GM12878 (cell line): ENCODE data around the gene PRR3. TPM values are rescaled to one million over a fixed set of nuclear protein-coding genes. Genes with fewer than 3 reads are reported as not detected.

Experiments
- CTCF ChIP-seq, 3 experiments: IDR thresholded peaks in 2 of 3; conservative IDR thresholded peaks in 1 of 3; 2 replicates each; pipeline ENCODE4 v1.5.1; 2011; ENCODE audit warnings: low read depth in 3 of 3, low read length in 3 of 3, mild to moderate bottlenecking in 3 of 3, control low read depth in 2 of 3, moderate library complexity in 2 of 3, inconsistent platforms in 1 of 3, mixed read lengths in 1 of 3; ENCODE audit not compliant: control insufficient read depth in 2 of 3, insufficient read depth in 1 of 3; ENCODE audit errors: extremely low read depth in 1 of 3
- HDAC2 ChIP-seq: fragments of 200-600 bp; sonication (generic); IDR thresholded peaks from 2 replicates; pipeline ENCODE4 v1.6.1; 2017
- HDAC6 ChIP-seq: fragments of 200-600 bp; sonication (generic); IDR thresholded peaks from one replicate; pipeline ENCODE4 v1.8.0; 2017; ENCODE audit warnings: antibody characterized with exemption; ENCODE audit not compliant: unreplicated experiment
- KLF5 ChIP-seq: fragments of 450-650 bp; IDR thresholded peaks from 2 replicates; pipeline ENCODE4 v1.6.1; 2014; ENCODE audit warnings: mild to moderate bottlenecking; ENCODE audit not compliant: partially characterized antibody
- MXI1 ChIP-seq: fragments of 150-350 bp; IDR thresholded peaks from 2 replicates; pipeline ENCODE4 v1.6.1; 2011; ENCODE audit warnings: low read depth, mild to moderate bottlenecking, inconsistent platforms, low read length, improper control_type of control experiment
- MYB ChIP-seq: fragments of 150-350 bp; IDR thresholded peaks from 2 replicates; pipeline ENCODE4 v1.6.1; 2014; ENCODE audit warnings: mild to moderate bottlenecking, low read depth, low read length, borderline replicate concordance
- NFIC ChIP-seq: IDR thresholded peaks from 2 replicates; pipeline ENCODE4 v1.6.1; 2012; ENCODE audit warnings: low read depth, mild to moderate bottlenecking, inconsistent platforms, low read length, moderate library complexity
- POLR2A ChIP-seq: IDR thresholded peaks from 2 replicates; pipeline ENCODE4 v1.6.1; 2011; ENCODE audit warnings: low read depth, mild to moderate bottlenecking, low read length
- POU2F2 ChIP-seq: IDR thresholded peaks from 3 replicates; pipeline ENCODE4 v1.6.1; 2011; ENCODE audit warnings: low read depth, mild to moderate bottlenecking, low read length, borderline replicate concordance
- SIN3A ChIP-seq: IDR thresholded peaks from 2 replicates; pipeline ENCODE4 v1.6.1; 2012; ENCODE audit warnings: low read depth, low read length, improper control_type of control experiment
- USF2 ChIP-seq: IDR thresholded peaks from 2 replicates; pipeline ENCODE4 v1.6.1; 2011; ENCODE audit warnings: low read depth, low read length, improper control_type of control experiment, borderline replicate concordance
- ZBTB11 ChIP-seq: fragments of 450-650 bp; formaldehyde crosslinking; IDR thresholded peaks from 2 replicates; pipeline ENCODE4 v1.5.0; 2022; ENCODE audit warnings: mild to moderate bottlenecking, missing genetic modification characterization
- ZNF592 ChIP-seq: fragments of 450-650 bp; IDR thresholded peaks from 2 replicates; pipeline ENCODE4 v1.6.1; 2017; ENCODE audit warnings: mild to moderate bottlenecking, moderate library complexity
- ZNF687 ChIP-seq: fragments of 450-650 bp; IDR thresholded peaks from 2 replicates; pipeline ENCODE4 v1.6.1; 2017; ENCODE audit warnings: mild to moderate bottlenecking, moderate library complexity
- polyA plus RNA-seq, 11 experiments: library from polyadenylated mRNA; depleted of rRNA in 4 of 11; unstranded in 6 of 11; stranded (reverse) in 5 of 11; fragments of >200 nt; fragmentation: Nextera tagmentation in 4 of 11; fragmentation: Illumina TruSeq in 1 of 11; extraction: Ambion mirVana in 4 of 11; extraction: Trizol in 1 of 11; gene quantifications; 1 replicate in 1 of 11; 2 replicates in 10 of 11; pipeline versions ENCODE4 v1.2.1 to v1.2.3, GENCODE V29; 2011 to 2016; ENCODE audit warnings: inconsistent platforms in 2 of 11, missing spikeins in 2 of 11, low read depth in 1 of 11
- total RNA-seq, 4 experiments: library from RNA; depleted of rRNA in 3 of 4; stranded (reverse); fragments of >200 nt in 3 of 4; fragmentation: Illumina TruSeq in 1 of 4; extraction: Trizol in 1 of 4; gene quantifications; 2 replicates each; pipeline versions ENCODE4 v1.2.1 to v1.2.3, GENCODE V29; 2013 to 2021

Gene PRR3
- total and polyA plus RNA-seq, 10 of the 15 experiments (the other 5 are each of a cell fraction or from before 2014, with no cell fraction given), result 14.0 to 38.2 (median 20.5) TPM

GRCh38 chr6:30556906-30557682 is at the start of gene PRR3 (continued):
- TF ChIP-seq ZBTB11 (CRISPR knock-in tag) (peak; percentile 75), MXI1 (no peak; the same call in 1 of the 2 replicates), CTCF (IDR thresholded peaks at IDR 0.05 in 2 of 3, conservative IDR thresholded peaks at IDR 0.05 in 1 of 3; ENCODE audit: control insufficient read depth in 2 of 3, extremely low read depth in 1 of 3, insufficient read depth in 1 of 3, low read depth in 3 of 3, low read length in 3 of 3) (no peak), ZNF592 (no peak; the same call in 1 of the 2 replicates), HDAC6 (no peak), POU2F2 (no peak), MYB (no peak), NFIC (no peak), ZNF687 (peak; percentile 91), HDAC2 (no peak), SIN3A (peak; percentile 77), KLF5 (no peak), USF2 (no peak), POLR2A (peak; percentile 87)
